CD1c-positive myeloid dendritic cell (primary cell): Measurements from ENCODE around the gene HDAC9.

Source experiments
- DNase-seq: peaks from one replicate; pipeline ENCODE4 v3.0.0-alpha.2; 2016; ENCODE audit errors: extremely low spot score

The HDAC9 gene

DNA sequence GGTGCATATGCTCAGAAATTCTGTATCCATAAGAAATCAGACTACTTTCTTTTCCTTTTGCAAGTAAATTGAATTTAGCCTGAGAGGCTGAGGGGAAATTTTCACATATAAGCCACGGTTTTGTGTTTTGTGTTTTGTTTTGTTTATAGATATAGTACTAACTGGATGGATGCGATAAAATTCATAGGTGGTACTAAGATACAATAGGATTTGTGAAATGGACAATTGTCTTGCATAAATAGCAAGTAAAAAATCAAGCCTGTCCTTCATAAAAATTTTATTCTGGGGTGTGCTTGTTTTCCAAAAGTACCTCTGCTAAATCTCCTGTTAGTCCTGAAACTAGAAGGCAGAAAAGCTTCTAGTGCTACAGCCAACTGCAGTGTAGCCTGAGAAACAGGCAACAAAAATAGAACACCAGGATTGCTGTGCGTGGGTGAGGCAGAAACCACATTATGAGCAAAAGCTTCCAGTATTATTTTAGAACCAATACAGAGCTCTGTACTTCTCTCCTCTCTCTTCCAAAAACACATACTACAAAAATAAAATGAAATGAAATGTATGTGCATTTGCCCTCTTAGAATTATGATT is 634 bp upstream of the HDAC9 start:
- peak; percentile 71 for DNase-seq

DNA sequence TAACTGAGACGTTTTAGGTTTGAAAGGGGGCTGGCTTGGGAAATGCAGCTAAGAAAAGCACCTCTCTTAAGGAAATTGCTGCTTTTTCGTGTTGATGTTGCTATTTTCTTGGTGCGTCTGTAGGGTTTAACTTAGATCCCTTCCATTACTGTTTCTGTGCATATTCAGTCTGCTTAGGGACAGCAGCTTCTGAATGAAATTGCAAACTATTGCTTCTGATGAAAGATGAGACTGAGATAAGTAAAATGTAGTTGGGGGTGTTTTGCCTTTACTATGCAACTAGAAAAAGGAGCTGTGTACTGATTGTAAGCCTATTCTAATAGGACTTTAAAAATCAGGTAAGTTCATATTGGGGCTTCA is 772 bp downstream of the HDAC9 start:
- no peak for DNase-seq

DNA sequence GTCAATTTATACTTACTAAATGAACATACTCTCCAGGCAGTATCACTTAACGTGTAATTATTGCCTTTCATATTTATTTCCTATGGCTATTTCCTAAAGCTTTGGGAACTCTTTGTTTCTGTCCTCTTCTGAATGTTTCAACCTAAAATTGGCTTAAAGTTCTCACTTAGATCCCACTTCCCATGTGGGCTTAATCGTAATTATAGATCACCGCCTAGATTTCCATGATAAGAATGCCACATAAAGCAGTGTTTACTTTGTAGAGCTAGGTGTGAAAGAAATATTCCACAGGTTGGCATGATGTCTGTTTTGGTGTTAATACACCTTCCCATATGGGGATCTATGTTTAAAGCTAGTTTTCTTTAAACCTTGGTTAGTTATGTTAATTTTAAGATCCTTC is 1.5 kb downstream of the HDAC9 start:
- DNase-seq, result no peak

DNA sequence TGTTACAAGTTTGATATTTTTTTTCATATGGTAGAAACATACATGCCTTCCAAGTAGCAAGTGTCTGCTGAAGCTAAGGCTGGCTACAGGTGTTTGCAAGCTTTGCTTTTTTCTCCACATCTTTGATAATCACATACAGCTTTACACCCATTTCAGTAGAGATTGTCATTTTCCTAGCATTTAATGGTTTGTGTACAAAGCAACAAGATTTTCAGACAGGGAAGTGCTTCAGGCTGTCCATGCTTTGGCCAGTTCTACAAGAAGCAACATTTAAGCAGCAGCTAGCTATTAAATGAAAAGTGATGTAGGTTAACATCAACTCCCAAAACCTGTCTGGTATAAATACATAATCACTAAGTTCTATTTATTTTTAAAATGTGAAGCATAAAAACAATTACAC is 2.3 kb downstream of the HDAC9 start:
- DNase-seq, result no peak

DNA sequence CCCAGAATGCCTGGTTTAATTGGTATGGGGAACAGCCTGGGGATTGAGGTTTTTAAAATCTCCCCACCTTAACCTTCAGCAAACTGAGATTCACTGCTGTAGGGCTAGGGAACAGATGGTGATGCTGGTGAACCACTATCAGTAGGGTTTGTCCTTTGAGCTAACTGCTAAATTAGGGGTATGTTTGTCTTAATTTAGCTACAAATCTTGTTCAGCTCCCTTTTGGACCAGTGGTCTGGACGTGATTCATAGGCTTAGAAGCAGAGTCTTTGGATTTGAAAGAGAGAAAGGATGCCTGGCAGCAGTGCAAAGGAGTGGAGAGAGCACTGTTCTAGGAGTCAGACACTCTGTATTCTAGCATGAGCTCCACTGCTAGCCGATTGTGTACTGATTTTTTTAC is 2.8 kb downstream of the HDAC9 start:
- no peak for DNase-seq

DNA sequence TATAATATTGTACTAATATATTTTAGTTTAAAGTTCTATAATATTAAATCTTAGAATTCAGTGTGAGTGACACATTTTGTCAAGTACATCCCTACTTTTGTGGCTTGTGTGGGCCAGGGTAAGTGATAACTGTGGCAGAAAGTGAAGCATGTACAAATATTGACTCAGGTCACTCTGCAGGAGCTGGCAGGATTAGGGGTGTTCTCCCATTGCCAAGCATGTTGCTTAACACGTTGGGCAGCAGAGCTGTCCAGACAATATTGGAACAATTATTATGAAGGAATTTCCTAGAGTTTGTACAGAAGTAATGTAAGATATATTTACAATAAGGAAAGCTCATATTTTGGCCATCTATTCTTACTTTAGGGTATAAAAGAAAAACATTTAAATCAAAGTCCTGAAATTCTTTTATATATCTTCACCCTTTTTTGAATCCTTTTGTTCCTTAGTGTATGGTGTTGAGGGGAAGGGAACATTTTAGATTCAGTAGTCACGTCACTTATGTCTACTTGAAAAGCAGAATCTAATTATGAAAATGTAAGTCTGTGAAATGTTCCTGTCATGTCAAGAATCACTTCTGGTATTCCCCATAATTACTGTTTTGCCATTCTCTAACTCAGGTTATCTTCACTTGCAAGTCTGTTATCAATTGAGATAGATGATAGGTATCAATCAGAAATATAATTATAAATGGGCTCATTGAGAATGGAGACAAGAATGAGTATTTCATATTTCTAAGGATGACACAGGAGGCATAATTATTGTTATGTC is 4.0 kb downstream of the HDAC9 start:
- no peak for DNase-seq

DNA sequence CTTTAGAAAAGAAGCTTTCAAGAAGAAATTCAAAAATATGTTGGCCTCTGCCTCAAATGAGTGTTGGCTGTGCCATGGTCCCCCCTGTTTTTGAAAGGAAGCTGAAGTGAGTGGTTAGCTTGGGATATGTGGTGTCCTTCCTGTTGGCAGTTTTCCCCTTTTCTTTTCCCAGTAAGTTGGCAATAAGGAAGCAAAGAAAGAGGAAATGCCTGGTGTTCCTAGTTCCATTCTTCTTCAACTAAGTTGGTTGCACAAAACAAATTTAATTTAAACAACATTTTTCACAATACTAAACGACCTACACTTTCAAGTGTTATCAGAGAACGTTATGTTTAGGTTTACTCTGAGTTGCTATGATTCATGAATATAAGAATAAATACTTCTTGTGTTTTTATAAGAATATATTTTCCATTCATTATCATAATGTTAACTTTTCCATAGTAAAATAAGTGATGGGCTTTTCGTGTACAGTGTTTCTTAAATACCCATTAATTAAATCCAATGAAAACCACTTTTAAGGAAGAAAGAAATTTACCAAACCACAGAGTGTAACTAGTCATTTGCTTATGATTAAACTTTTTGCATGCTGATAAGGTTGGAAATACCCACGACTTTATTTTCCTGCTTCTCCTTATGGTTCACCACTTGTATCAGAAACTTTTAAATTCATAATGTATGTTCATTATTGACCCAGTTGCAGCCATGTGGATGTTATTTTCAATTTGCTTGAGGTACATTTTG is 7.7 kb downstream of the HDAC9 start:
- peak; percentile 43 for DNase-seq

DNA sequence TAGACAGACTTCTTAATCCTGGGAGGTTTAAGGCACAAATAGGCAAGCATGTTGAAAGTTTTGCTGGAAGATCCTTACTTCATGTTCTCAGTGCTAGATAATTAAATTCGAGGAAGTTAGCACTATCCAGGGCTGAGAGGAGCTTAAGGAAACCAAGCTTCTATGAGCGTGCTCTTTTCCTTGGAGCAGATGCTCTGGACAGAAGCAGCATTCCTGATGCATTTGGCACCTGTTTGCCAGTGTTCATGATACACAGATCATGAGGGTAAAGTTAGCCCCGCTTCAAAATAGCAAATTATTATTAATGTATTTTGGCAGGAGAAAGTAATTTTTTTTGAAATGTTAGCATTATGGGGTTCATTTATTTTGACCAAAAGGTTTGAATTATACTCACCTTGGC is 9.4 kb downstream of the HDAC9 start:
- DNase-seq, result no peak

DNA sequence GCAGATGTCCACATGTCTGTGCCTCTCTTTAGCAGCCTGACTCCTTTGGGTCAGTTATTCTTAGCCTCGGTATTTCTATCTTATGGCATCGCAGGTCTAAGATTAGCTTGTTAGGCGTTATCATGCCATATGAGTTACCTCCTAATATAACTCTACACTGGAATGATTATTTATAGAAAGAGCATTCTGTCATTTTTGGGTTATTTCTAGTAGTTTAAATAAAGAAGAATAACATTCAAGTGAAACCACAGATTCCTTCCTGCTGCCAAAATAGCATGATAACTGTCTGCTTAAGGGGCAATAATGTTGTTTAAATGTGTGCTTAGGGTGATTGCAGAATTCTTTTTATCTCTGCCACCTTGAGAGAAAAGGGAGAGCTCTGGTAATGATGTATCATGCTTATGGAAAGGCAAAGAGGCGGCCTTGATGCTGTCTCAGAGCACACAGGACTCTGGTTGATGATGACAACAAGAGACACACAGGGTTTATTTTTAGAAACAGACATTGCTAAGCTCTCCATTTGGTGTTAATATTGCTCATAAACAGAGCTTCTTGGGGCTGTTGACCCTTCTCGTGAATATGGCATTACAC is 10.4 kb downstream of the HDAC9 start:
- DNase-seq, result no peak

DNA sequence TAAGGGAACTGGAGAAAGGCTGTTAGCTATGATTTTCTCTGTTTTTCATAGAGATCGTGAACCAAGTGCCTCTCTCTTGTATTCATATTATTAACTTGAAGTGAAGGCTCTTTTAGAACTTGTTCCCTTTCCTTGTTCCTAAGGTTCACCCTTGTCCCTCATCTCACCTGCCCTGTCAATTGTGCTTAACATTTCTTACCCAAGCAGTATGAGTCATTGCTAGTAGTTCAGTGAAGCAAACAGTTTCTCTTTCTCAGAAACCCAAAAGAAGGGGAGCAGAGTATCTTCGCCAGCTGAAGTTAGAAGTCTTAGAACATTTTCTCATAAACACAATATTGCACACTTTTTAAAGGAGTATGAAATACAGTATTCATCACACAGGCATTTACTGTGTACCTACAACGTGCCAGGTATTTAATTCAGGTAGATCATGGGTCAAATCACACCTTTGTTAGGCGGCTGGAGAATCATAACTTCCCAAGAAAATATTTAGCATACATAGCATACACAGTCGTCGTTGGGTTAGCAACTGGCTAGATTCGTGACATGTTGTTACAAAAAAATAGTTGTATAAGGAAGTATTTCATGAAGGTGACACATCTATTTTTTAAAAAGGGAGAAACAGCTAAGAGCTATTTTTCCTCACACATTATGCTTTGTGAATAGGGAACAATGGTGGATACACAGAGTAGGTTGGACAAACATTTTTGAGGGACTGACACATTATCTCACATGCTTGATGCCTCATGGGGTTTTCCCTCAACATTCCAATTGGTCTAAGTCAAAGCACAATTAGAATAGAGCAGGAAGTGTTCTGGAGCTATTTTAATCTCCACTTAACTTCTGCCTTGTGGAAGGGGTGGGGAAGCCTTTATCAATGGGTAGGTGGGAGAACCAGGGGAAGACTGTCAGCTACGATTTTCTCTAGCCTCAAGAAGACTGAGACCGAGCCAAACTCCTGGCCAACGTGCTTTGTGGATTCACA is 13.2 kb downstream of the HDAC9 start:
- DNase-seq, result peak; percentile 84

DNA sequence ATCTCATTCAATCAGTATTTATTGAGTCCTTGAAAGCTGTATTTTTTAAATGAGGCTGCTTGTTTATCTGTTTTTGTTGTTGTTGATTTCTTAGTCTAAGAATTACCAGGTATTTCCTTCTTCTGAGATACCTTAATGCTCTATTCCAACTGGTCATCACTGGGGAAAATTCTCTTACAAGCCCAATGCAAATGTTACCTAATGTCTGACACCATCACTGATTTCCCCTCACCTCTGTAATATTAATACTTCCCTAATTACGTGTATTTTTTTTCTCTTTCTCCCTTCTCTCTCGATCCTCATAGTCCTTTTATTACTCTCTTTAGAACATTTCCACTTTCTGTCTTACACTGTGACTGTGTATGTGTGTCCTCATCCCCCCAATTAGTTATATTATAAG is 13.9 kb downstream of the HDAC9 start:
- peak; percentile 27 for DNase-seq

DNA sequence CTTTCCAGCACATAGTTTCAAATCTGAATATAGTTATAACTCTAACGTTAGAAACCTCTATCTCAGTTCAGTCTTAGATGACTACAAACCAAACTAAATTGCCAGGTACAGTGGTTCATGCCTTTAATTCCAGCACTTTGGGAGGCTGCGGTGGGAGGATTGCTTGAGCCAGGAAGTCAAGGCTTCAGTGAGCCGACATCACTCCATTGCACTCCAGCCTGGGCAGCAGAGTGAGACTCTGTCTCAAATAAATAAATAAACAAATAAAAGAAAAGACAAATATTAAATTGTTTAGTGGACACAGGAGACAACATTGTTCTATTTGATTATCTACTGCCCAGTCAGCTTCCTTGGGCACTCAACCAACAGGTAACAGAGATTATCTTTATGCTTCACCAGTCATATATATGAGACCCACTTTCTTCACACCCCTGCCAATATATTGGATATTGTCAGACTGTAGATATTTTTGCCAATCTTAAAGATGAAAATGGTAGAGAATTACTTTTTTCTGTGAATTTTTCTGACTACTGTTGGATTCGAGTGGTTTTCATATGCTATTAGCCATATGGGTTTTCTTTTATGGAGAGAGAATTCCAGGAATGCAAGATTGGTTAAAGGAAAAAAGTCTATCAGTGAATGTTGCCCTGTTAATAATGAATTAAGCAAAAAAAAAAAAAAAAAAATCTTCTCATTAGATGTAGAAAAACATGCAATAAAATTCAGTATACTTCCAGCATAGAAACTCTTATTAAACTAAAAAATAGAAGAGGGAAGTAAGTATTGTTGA is 16.0 kb downstream of the HDAC9 start:
- no peak for DNase-seq

DNA sequence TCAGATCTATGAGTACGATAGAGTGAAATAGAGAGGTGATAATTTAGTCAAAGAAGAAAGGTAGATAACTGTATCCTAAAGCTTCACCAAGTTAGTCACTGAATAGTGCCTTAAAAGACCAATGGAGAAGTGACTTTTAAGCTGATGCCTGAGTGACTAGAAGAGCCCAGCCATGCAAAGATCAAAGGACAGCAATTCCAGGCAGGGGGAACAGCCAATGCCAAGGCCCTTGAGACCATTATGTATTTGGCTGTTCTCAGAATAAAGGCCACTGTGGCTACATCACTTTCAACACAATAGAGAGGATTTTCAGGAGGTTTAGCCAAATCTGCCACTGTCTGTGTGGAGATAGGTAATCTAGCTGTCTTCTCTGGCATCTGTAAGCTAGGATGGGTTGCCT is 17.8 kb downstream of the HDAC9 start:
- no peak for DNase-seq

DNA sequence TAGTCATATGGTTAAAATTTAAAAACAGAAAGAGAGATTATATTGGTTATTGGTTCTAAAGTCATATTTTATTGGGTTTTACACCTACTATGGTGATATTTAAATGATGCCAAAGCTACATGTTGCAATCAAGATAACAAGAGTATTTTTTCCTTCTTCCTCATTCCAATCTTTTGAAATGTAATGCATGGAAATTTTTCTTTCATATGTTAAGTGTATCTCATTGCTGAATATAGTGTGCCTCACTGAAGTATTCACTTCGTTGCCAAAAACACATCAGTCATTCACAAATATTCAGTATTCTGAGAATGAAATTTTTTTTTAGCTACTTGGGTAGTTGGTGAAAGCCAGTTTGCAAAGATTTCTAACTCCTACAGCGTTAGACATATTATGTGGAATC is 19.5 kb downstream of the HDAC9 start:
- no peak for DNase-seq

DNA sequence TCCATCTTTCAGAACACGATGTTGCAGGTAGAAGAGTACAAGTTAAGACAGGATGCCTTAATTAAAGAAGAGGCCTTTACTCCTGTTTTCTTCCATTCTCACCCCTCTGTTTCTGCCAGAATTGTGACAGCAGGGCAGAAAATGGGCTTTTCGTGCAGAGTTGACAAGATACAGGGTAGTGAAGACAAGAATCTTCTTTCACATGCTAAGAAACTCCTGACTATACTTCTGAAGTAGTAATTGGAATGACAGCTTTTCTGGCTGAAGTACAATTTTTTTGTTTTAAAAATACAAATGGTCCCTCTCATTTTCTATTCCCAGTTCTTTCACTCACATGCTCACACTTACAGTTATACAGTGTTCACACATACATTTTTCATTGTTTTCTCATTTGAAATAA is 22.1 kb downstream of the HDAC9 start:
- no peak for DNase-seq

DNA sequence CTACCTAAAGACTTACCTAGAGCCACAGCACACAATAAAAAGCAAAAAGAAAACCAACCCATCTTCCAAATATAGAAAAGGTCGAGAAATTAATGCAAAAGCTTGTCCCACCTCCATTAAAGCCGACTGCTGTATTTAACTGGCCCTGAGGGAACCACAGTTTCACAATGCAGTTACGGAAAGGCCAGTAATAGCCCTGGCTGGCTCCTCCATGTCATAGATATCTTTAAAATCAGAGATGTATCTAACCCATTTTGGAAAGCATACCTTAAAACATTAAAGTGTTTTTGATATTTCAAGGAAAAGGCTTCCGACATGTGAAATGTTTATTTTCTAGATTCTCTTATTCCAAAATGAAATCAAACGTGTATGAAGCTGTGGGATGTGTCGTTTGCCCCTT is 23.0 kb downstream of the HDAC9 start:
- no peak for DNase-seq

DNA sequence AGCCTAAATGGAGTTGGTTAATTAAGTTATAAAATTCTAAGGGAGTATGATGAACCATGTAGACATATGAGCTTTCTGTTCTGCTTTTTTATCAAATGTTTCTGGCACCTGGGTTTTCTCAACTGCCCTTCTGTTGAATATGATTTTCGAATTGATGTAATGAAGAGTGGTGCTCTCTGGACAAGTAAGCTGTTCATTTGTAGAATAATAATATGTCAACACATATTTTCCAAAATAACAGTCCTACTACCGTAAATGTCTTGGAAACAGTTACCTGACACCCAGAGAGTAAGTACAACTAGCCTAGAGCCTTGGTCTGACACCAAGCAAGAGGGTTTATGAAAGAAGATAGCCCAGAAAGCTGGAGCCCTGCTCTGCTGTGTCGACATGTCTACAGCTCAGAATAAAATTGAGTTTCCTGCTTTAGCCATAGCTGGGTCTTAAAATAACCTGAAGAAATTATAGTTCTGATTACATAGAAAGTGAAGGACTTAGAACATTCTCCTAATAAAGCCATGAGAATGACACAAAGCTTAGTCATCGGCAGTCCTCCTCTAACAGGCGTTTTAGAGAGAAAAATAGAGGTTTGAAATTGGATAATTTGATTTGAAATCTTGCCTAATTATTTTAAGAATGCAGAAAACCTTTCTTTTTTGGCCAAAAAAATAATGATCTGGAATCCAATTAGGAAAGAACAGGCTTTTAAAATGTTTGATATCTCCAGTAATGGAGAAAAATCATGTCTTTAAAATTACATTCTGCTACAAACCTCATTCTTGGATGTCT is 25.1 kb downstream of the HDAC9 start:
- DNase-seq, result no peak

DNA sequence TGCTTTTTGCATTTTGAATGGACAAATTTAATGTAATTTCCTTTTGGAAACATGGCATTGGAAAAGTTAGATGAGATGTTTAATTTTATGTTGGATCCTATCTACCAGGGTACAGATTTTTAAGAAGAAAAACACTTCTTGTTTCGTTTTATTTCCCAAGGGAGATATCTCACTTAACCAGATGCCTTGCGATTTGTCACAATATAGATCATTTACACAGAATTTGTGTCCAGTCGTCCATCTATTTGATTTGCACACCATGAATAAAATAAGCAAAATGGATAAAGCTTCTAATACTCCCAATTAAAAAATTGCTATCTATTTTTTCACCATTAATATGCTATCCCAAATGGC is 25.7 kb downstream of the HDAC9 start:
- no peak for DNase-seq

DNA sequence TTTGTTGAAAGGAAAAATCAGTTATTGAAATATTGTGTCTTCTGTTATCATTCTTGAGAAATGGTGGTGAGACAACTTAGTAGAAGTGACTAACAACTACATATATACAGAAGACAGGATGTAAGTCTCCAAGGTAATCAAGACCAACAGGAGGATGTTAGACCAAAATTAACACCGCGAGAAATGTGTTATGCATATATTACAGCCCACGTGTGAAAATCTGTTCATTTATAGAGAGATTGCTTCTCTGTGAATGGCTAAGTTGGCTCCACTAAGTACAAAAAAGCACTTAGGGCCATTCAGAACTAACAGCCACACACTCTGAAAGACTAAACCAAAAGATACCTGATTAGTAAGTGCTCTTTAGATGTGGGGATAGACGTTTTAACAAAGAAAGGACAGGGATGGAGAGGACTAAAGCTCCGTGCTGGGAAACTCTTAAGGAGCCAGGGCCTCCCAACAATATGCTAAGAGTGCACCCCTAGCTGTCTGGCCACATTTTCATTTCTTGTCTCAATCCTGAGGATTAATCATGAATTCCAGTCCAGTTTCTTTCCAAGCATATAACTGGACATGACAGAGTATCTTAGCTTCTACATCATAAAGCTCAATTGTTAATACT is 26.5 kb downstream of the HDAC9 start:
- DNase-seq, result no peak

DNA sequence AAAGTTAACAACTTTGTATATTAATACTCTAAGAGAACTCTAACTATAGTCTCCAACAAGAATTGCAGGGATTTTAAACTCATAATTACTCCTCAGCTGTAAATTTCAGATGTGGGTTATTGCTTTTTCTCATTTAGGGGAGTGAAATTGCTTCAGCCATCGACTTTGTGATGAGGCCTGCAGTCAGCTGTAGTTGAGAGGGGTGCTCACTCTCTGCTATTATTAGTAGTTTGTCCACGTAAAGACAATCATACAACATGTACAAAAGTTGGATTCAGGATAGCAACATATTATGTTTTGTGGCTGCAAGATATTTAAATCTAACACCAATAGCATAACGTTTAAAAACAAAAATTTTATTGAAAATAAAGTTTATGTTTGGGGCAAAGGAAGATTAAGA is 28.7 kb downstream of the HDAC9 start:
- no peak for DNase-seq
